ENCODE results near the gene TLX2. TPM values are rescaled to one million over a fixed set of nuclear protein-coding genes. Genes with fewer than 3 reads are reported as not detected.

The TLX2 gene
- total RNA-seq, 2 donors from 2014 or later, result 0.12 to 0.40 TPM

- H3K27me3 ChIP-seq, result no peaks in the 10 kb centered on the region
- no peak overlapping the region for H3K27ac ChIP-seq
- no peak overlapping the region for H3K9ac ChIP-seq (ENCODE audit: low read depth in 2 of 2, low read length in 2 of 2)
- intact Hi-C loops (cut with DNase I), result no loop called here
- H3K36me3 ChIP-seq, result no peaks in the 10 kb centered on the region
- H3K4me1 ChIP-seq, result no peaks in the 10 kb centered on the region
- no peak overlapping the region for H3K4me3 ChIP-seq
- no peak for TF ChIP-seq CTCF (IDR thresholded peaks at IDR 0.05)
- DNase-seq, result no peak
- H3K9me3 ChIP-seq, result no peaks in the 10 kb centered on the region
These were observed 48.0 kb downstream of the TLX2 start for GRCh38 chr2:74562126-74562775.

- Histone ChIP-seq H3K27me3 (no peaks in the 10 kb centered on the region), H3K27ac (no peak overlapping the region)
These were observed 50.0 kb downstream of the TLX2 start for GRCh38 chr2:74564222-74564621.

GRCh38 chr2:74566076-74566753 is 52.0 kb downstream of the TLX2 start:
- no peak for TF ChIP-seq CTCF (IDR thresholded peaks at IDR 0.05)
- H3K36me3 ChIP-seq, result no peaks in the 10 kb centered on the region
- no peak for DNase-seq
- no peaks in the 10 kb centered on the region for H3K9me3 ChIP-seq
- H3K27ac ChIP-seq, result no peak overlapping the region
- no peaks in the 10 kb centered on the region for H3K27me3 ChIP-seq
- H3K4me3 ChIP-seq, result no peak overlapping the region
- no peak overlapping the region for H3K9ac ChIP-seq (ENCODE audit: low read depth in 2 of 2, low read length in 2 of 2)
- intact Hi-C loops (cut with DNase I), result no loop called here
- no peaks in the 10 kb centered on the region for H3K4me1 ChIP-seq

More at GRCh38 chr2:74564222-74564621, 50.0 kb downstream of the TLX2 start:
- H3K9ac ChIP-seq (ENCODE audit: low read depth in 2 of 2, low read length in 2 of 2), result no peak overlapping the region
- H3K4me3 ChIP-seq, result no peak overlapping the region
- no peak for TF ChIP-seq CTCF (IDR thresholded peaks at IDR 0.05)
- H3K4me1 ChIP-seq, result no peaks in the 10 kb centered on the region
- no peaks in the 10 kb centered on the region for H3K9me3 ChIP-seq
- no peaks in the 10 kb centered on the region for H3K36me3 ChIP-seq
- no peak for DNase-seq
- intact Hi-C loops (cut with DNase I), result no loop called here

- no peak overlapping the region for H3K9ac ChIP-seq (ENCODE audit: low read depth in 2 of 2, low read length in 2 of 2)
- H3K27ac ChIP-seq, result no peak overlapping the region
- no peak overlapping the region for H3K4me3 ChIP-seq
- H3K27me3 ChIP-seq, result no peaks in the 10 kb centered on the region
- no peaks in the 10 kb centered on the region for H3K9me3 ChIP-seq
- intact Hi-C loops (cut with DNase I), result no loop called here
- DNase-seq, result no peak
- no peaks in the 10 kb centered on the region for H3K36me3 ChIP-seq
- H3K4me1 ChIP-seq, result no peaks in the 10 kb centered on the region
- no peak for TF ChIP-seq CTCF (IDR thresholded peaks at IDR 0.05)
These were observed 52.5 kb downstream of the TLX2 start for GRCh38 chr2:74566754-74567085.

Other genes starting within 250 kb of the TLX2 start
- 1 to 10 TPM in 1 of 2 donors, under 1 TPM in 1; 0.45 to 2.8 TPM for gene SLC4A5, start 171.0 kb upstream of the TLX2 start, total RNA-seq
- gene DCTN1, start 134.1 kb upstream of the TLX2 start, total RNA-seq, result 100 to 1,000 TPM; 111 to 114 TPM
- gene C2orf81, start 92.8 kb upstream of the TLX2 start, total RNA-seq, result 1 to 10 TPM in 1 of 2 donors, under 1 TPM in 1; 0.62 to 1.1 TPM
- gene WDR54, start 92.7 kb upstream of the TLX2 start, total RNA-seq, result 1 to 10 TPM; 7.5 to 9.0 TPM
- 10 to 100 TPM; 51.4 to 89.9 TPM for gene RTKN, start 72.5 kb upstream of the TLX2 start, total RNA-seq
- gene INO80B, start 59.4 kb upstream of the TLX2 start, total RNA-seq, result 10 to 100 TPM; 18.2 to 23.9 TPM
- gene WBP1, start 56.0 kb upstream of the TLX2 start, total RNA-seq, result 10 to 100 TPM; 47.6 to 48.3 TPM
- gene MOGS, start 49.1 kb upstream of the TLX2 start, total RNA-seq, result 10 to 100 TPM; 42.4 to 86.2 TPM
- 10 to 100 TPM; 64.6 to 90.3 TPM for gene MRPL53, start 41.8 kb upstream of the TLX2 start, total RNA-seq
- gene CCDC142, start 31.5 kb upstream of the TLX2 start, total RNA-seq, result 10 to 100 TPM; 14.5 to 28.3 TPM
- 10 to 100 TPM; 23.3 to 25.2 TPM for gene TTC31, start 31.4 kb upstream of the TLX2 start, total RNA-seq
- gene LBX2, start 14.8 kb upstream of the TLX2 start, total RNA-seq, result under 1 TPM; 0.50 to 0.99 TPM
- 10 to 100 TPM; 16.1 to 19.9 TPM for gene PCGF1, start 6.8 kb upstream of the TLX2 start, total RNA-seq
- 10 to 100 TPM; 34.2 to 36.8 TPM for gene DQX1, start 11.8 kb downstream of the TLX2 start, total RNA-seq
- gene AUP1, start 15.3 kb downstream of the TLX2 start, total RNA-seq, result 100 to 1,000 TPM; 107 to 212 TPM
- gene HTRA2, start 15.5 kb downstream of the TLX2 start, total RNA-seq, result 10 to 100 TPM; 26.3 to 41.5 TPM
- 1 to 10 TPM; 2.9 to 4.7 TPM for gene LOXL3, start 39.5 kb downstream of the TLX2 start, total RNA-seq
- 10 to 100 TPM; 20.9 to 26.5 TPM for gene DOK1, start 40.3 kb downstream of the TLX2 start, total RNA-seq
- under 1 TPM in 1 of 2 donors, not detected in 1; 0.35 TPM for gene M1AP, start 133.9 kb downstream of the TLX2 start, total RNA-seq
- 1 to 10 TPM; 4.4 to 5.5 TPM for gene SEMA4F, start 139.8 kb downstream of the TLX2 start, total RNA-seq